Measurements from ENCODE around the gene TPGS2.
"Not testable (repeated sequence)": the region's sequence is repeated elsewhere in the genome, so short reads cannot be mapped to it uniquely, and the experiment has no call there.

Gene TPGS2

DNA sequence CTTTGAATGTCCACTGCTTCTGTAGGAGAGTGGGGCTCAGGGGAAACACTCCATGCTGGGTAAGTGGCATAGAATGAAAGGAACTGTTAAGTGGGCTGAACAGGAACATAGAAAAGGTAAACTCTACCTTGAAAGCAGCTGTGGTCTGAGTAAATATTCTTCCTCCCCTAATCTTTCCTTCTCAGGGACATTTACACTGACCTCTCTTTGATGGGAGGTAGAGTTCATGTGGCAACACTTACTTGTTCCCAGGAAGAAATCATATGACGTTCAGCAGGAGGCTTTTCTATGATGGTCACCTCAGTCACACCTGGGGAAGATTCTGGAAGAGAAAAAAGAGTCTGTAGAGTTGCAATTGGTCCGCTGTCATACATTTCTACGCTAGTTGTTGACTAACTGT, 10.2 kb downstream of the TPGS2 start:
- Histone ChIP-seq H3K4me3 (no peak overlapping the region), H3K36me3 (ENCODE audit: insufficient read depth, low read length) (peaks cover 50% of the 10 kb centered on the region), H3K27ac (no peak overlapping the region), H3K9ac (ENCODE audit: insufficient read length) (no peak overlapping the region), H3K9me3 (ENCODE audit: low read depth, low read length) (no peaks in the 10 kb centered on the region)
- TF ChIP-seq FOXP2 (optimal IDR thresholded peaks at IDR 0.05; ENCODE audit: control extremely low read depth, extremely low read length, insufficient read depth) (no peak), POLR2AphosphoS5 (IDR thresholded peaks at IDR 0.05; ENCODE audit: borderline replicate concordance, low read depth, low read length) (no peak), EZH2 (IDR thresholded peaks at IDR 0.05) (no peak)
- no peak for DNase-seq (ENCODE audit: low read depth, low spot score)

DNA sequence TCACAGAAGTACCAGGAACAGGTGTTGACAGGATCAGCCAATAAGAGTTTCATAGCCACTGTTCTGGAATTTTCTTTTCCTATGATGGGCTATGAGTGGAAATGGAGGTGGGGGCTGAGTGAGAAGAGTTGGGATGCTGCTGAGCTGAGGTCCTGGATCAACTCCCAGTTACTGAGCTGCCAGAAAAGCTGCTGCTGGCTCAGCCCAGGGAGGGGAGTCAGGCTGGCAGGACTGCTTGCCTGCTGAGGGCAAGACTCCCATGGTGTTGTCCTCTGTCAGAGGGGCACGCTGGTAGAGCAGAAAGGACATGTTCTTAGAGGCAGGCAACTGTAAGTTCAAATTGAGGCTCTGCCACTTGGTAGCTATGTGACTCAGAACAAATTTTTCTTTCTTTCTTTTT, 11.8 kb downstream of the TPGS2 start:
- Histone ChIP-seq H3K36me3 (ENCODE audit: insufficient read depth, low read length) (peaks cover 43% of the 10 kb centered on the region), H3K27ac (no peak overlapping the region), H3K4me3 (no peak overlapping the region), H3K9me3 (ENCODE audit: low read depth, low read length) (no peaks in the 10 kb centered on the region), H3K9ac (ENCODE audit: insufficient read length) (no peak overlapping the region)
- TF ChIP-seq FOXP2 (optimal IDR thresholded peaks at IDR 0.05; ENCODE audit: control extremely low read depth, extremely low read length, insufficient read depth): no peak
- TF ChIP-seq EZH2 (IDR thresholded peaks at IDR 0.05): no peak
- TF ChIP-seq POLR2AphosphoS5 (IDR thresholded peaks at IDR 0.05; ENCODE audit: borderline replicate concordance, low read depth, low read length): no peak
- no peak for DNase-seq (ENCODE audit: low read depth, low spot score)

DNA sequence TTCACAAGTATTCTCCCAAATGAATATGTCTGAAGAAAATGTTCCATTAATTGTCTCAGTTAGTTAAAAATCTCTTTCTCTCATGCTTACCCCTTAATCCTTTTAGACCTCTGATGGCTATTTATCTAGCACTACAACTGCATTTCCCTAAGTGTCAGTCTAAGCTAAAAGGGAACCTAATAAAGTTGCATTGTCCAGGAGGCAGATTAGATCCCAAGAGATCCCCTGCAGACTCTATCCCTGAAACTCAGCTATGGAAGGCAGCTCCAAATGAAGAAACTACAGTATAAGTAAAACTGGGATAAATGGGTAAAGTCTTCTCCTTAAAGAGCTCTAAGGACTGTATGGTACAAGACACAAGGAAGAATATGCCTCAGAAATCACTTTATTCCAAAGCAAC, 12.7 kb downstream of the TPGS2 start:
- DNase-seq (ENCODE audit: low read depth, low spot score): not testable (repeated sequence)

GRCh38 chr18:36814994-36815393, 13.8 kb downstream of the TPGS2 start:
- H3K9ac ChIP-seq (ENCODE audit: insufficient read length): no peak overlapping the region
- no peaks in the 10 kb centered on the region for H3K9me3 ChIP-seq (ENCODE audit: low read depth, low read length)
- H3K36me3 ChIP-seq (ENCODE audit: insufficient read depth, low read length): peaks cover 33% of the 10 kb centered on the region
- H3K4me3 ChIP-seq: no peak overlapping the region
- no peak overlapping the region for H3K27ac ChIP-seq
- TF ChIP-seq EZH2 (IDR thresholded peaks at IDR 0.05) (no peak), FOXP2 (optimal IDR thresholded peaks at IDR 0.05; ENCODE audit: control extremely low read depth, extremely low read length, insufficient read depth) (no peak), POLR2AphosphoS5 (IDR thresholded peaks at IDR 0.05; ENCODE audit: borderline replicate concordance, low read depth, low read length) (no peak)
- DNase-seq (ENCODE audit: low read depth, low spot score): no peak

More for the DNA sequence above, 12.7 kb downstream of the TPGS2 start:
- H3K9me3 ChIP-seq (ENCODE audit: low read depth, low read length); H3K27ac ChIP-seq; H3K4me3 ChIP-seq; H3K9ac ChIP-seq (ENCODE audit: insufficient read length): not testable (repeated sequence)
- H3K36me3 ChIP-seq (ENCODE audit: insufficient read depth, low read length): peaks cover 38% of the 10 kb centered on the region

GRCh38 chr18:36813824-36814223, 15.0 kb downstream of the TPGS2 start:
- TF ChIP-seq FOXP2 (optimal IDR thresholded peaks at IDR 0.05; ENCODE audit: control extremely low read depth, extremely low read length, insufficient read depth): no peak
- no peak overlapping the region for H3K9ac ChIP-seq (ENCODE audit: insufficient read length)
- no peak overlapping the region for H3K27ac ChIP-seq
- H3K36me3 ChIP-seq (ENCODE audit: insufficient read depth, low read length): peaks cover 34% of the 10 kb centered on the region
- DNase-seq (ENCODE audit: low read depth, low spot score): no peak
- H3K4me3 ChIP-seq: no peak overlapping the region
- H3K9me3 ChIP-seq (ENCODE audit: low read depth, low read length): no peaks in the 10 kb centered on the region

DNA sequence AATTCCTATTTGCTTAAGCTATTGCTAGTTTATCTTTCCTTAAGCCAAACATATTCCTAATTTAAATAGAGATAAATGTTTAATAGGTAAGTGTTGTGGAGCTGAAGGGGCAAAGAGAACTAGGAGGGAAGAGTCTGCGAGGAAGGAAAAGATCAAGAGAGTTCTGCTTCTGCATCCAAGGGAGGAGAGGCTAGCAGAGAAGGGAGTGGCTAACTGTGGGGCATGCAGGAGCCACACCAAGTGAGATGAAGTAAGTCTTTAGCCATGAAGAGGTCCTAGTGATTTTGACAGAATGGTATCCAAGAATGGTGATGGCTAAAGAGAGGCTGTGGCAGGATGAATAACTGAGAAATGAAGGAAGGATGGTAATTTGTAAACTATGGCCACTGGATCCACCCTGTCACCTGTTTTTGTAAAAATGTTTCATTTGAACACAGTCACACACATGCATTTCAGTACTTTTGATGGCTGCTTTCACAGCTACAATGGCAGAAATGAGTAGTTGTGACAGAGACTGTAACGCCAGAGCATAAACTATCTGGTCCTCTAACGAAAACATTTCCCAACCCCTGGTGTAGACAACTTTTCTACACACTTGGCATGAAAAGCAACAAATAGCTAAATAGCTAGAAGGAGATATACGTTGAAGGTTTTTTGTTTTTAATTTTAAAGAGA, 15.6 kb downstream of the TPGS2 start:
- Histone ChIP-seq H3K9me3 (ENCODE audit: low read depth, low read length) (no peaks in the 10 kb centered on the region), H3K36me3 (ENCODE audit: insufficient read depth, low read length) (peaks cover 31% of the 10 kb centered on the region), H3K4me3 (no peak overlapping the region), H3K9ac (ENCODE audit: insufficient read length) (no peak overlapping the region), H3K27ac (no peak overlapping the region)
- TF ChIP-seq FOXP2 (optimal IDR thresholded peaks at IDR 0.05; ENCODE audit: control extremely low read depth, extremely low read length, insufficient read depth) (no peak), EZH2 (IDR thresholded peaks at IDR 0.05) (no peak), POLR2AphosphoS5 (IDR thresholded peaks at IDR 0.05; ENCODE audit: borderline replicate concordance, low read depth, low read length) (no peak)
- no peak for DNase-seq (ENCODE audit: low read depth, low spot score)

- peaks cover 26% of the 10 kb centered on the region for H3K36me3 ChIP-seq (ENCODE audit: insufficient read depth, low read length)
- no peak overlapping the region for H3K9ac ChIP-seq (ENCODE audit: insufficient read length)
- no peak overlapping the region for H3K4me3 ChIP-seq
- no peak for DNase-seq (ENCODE audit: low read depth, low spot score)
- H3K9me3 ChIP-seq (ENCODE audit: low read depth, low read length): no peaks in the 10 kb centered on the region
- H3K27ac ChIP-seq: no peak overlapping the region
- TF ChIP-seq POLR2AphosphoS5 (IDR thresholded peaks at IDR 0.05; ENCODE audit: borderline replicate concordance, low read depth, low read length): no peak
- no peak for TF ChIP-seq FOXP2 (optimal IDR thresholded peaks at IDR 0.05; ENCODE audit: control extremely low read depth, extremely low read length, insufficient read depth)
- no peak for TF ChIP-seq EZH2 (IDR thresholded peaks at IDR 0.05)
These were observed 16.1 kb downstream of the TPGS2 start for GRCh38 chr18:36812678-36813077.

GRCh38 chr18:36811955-36812354, 16.8 kb downstream of the TPGS2 start:
- Histone ChIP-seq H3K4me3 (no peak overlapping the region), H3K9ac (ENCODE audit: insufficient read length) (no peak overlapping the region), H3K36me3 (ENCODE audit: insufficient read depth, low read length) (peaks cover 27% of the 10 kb centered on the region), H3K9me3 (ENCODE audit: low read depth, low read length) (no peaks in the 10 kb centered on the region), H3K27ac (no peak overlapping the region)
- DNase-seq (ENCODE audit: low read depth, low spot score): no peak
- no peak for TF ChIP-seq POLR2AphosphoS5 (IDR thresholded peaks at IDR 0.05; ENCODE audit: borderline replicate concordance, low read depth, low read length)
- no peak for TF ChIP-seq EZH2 (IDR thresholded peaks at IDR 0.05)
- no peak for TF ChIP-seq FOXP2 (optimal IDR thresholded peaks at IDR 0.05; ENCODE audit: control extremely low read depth, extremely low read length, insufficient read depth)

GRCh38 chr18:36811430-36811829, 17.4 kb downstream of the TPGS2 start:
- Histone ChIP-seq H3K9ac (ENCODE audit: insufficient read length) (no peak overlapping the region), H3K36me3 (ENCODE audit: insufficient read depth, low read length) (peaks cover 28% of the 10 kb centered on the region), H3K27ac (no peak overlapping the region), H3K9me3 (ENCODE audit: low read depth, low read length) (no peaks in the 10 kb centered on the region), H3K4me3 (no peak overlapping the region)
- no peak for TF ChIP-seq FOXP2 (optimal IDR thresholded peaks at IDR 0.05; ENCODE audit: control extremely low read depth, extremely low read length, insufficient read depth)
- no peak for TF ChIP-seq EZH2 (IDR thresholded peaks at IDR 0.05)
- no peak for TF ChIP-seq POLR2AphosphoS5 (IDR thresholded peaks at IDR 0.05; ENCODE audit: borderline replicate concordance, low read depth, low read length)
- no peak for DNase-seq (ENCODE audit: low read depth, low spot score)

All from SK-N-MC (cell line).